ENCODE measurements around the gene MIA2. TPM values are rescaled to one million over a fixed set of nuclear protein-coding genes. Genes with fewer than 3 reads are reported as not detected.

Gene MIA2
- total RNA-seq, 2 donors from 2014 or later: 41.8 to 61.8 TPM

GRCh38 chr14:39240769-39241168 is 7.1 kb downstream of the MIA2 start:
- no peaks in the 10 kb centered on the region for H3K27me3 ChIP-seq
- no peak overlapping the region for H3K4me3 ChIP-seq
- H3K36me3 ChIP-seq: no peaks in the 10 kb centered on the region
- DNase-seq: no peak
- H3K9me3 ChIP-seq: no peaks in the 10 kb centered on the region
- H3K4me1 ChIP-seq: no peaks in the 10 kb centered on the region
- H3K27ac ChIP-seq: no peak overlapping the region
- no peak overlapping the region for H3K9ac ChIP-seq (ENCODE audit: low read depth in 2 of 2, low read length in 2 of 2)
- intact Hi-C loops (cut with DNase I): no loop called here
- TF ChIP-seq, protein P1, sequence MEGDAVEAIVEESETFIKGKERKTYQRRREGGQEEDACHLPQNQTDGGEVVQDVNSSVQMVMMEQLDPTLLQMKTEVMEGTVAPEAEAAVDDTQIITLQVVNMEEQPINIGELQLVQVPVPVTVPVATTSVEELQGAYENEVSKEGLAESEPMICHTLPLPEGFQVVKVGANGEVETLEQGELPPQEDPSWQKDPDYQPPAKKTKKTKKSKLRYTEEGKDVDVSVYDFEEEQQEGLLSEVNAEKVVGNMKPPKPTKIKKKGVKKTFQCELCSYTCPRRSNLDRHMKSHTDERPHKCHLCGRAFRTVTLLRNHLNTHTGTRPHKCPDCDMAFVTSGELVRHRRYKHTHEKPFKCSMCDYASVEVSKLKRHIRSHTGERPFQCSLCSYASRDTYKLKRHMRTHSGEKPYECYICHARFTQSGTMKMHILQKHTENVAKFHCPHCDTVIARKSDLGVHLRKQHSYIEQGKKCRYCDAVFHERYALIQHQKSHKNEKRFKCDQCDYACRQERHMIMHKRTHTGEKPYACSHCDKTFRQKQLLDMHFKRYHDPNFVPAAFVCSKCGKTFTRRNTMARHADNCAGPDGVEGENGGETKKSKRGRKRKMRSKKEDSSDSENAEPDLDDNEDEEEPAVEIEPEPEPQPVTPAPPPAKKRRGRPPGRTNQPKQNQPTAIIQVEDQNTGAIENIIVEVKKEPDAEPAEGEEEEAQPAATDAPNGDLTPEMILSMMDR (IDR thresholded peaks at IDR 0.05): no peak

GRCh38 chr14:39241637-39242036 is 7.9 kb downstream of the MIA2 start:
- Histone ChIP-seq H3K27me3 (no peaks in the 10 kb centered on the region), H3K36me3 (no peaks in the 10 kb centered on the region), H3K9me3 (no peaks in the 10 kb centered on the region), H3K27ac (no peak overlapping the region), H3K9ac (ENCODE audit: low read depth in 2 of 2, low read length in 2 of 2) (no peak overlapping the region), H3K4me3 (no peak overlapping the region), H3K4me1 (no peaks in the 10 kb centered on the region)
- TF ChIP-seq, protein P1 (IDR thresholded peaks at IDR 0.05): no peak
- no peak for DNase-seq
- intact Hi-C loops (cut with DNase I): no loop called here

GRCh38 chr14:39243831-39244230 is 10.1 kb downstream of the MIA2 start:
- no peaks in the 10 kb centered on the region for H3K36me3 ChIP-seq
- no peaks in the 10 kb centered on the region for H3K4me1 ChIP-seq
- no peak for DNase-seq
- TF ChIP-seq, protein P1 (IDR thresholded peaks at IDR 0.05): no peak
- H3K27ac ChIP-seq: no peak overlapping the region
- no peaks in the 10 kb centered on the region for H3K27me3 ChIP-seq
- H3K9me3 ChIP-seq: no peaks in the 10 kb centered on the region
- H3K9ac ChIP-seq (ENCODE audit: low read depth in 2 of 2, low read length in 2 of 2): no peak overlapping the region
- H3K4me3 ChIP-seq: no peak overlapping the region
- intact Hi-C loops (cut with DNase I): no loop called here

DNA sequence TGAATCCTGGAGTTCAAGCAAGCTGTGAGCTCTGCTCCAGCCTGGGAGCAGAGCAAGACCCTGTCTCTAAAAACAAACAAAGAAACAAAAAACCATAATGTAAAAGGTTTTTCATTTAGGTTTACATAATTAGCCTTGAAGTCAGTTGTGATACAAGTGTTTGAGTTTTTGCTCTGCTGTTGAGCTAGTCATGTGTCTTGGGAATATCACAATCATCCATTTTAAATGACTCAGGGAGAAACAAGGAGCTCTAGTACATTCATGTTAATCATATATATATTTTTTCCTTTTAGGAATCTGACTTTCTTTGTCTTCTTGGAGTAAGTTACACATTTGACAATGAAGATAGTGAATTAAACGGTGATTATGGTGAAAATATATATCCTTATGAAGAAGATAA is 12.9 kb downstream of the MIA2 start:
- H3K4me3 ChIP-seq: no peak overlapping the region
- intact Hi-C loops (cut with DNase I): no loop called here

DNA sequence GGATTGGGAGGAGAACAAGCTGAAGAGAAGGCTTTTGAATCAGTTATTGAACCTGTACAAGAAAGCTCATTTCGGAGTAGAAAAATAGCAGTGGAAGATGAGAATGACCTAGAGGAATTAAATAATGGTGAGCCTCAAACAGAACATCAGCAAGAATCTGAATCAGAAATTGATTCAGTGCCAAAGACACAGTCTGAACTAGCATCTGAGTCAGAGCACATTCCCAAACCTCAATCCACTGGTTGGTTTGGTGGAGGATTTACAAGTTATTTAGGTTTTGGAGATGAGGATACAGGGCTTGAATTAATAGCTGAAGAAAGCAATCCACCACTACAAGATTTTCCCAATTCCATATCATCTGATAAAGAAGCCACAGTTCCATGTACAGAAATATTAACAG is 13.5 kb downstream of the MIA2 start:
- intact Hi-C loops (cut with DNase I): no loop called here

More for the DNA sequence above, 12.9 kb downstream of the MIA2 start:
- H3K27me3 ChIP-seq: no peaks in the 10 kb centered on the region
- H3K27ac ChIP-seq: no peak overlapping the region
- TF ChIP-seq, protein P1 (IDR thresholded peaks at IDR 0.05): no peak
- no peaks in the 10 kb centered on the region for H3K36me3 ChIP-seq
- no peak overlapping the region for H3K9ac ChIP-seq (ENCODE audit: low read depth in 2 of 2, low read length in 2 of 2)
- H3K9me3 ChIP-seq: no peaks in the 10 kb centered on the region
- DNase-seq: no peak
- H3K4me1 ChIP-seq: no peaks in the 10 kb centered on the region

More for the DNA sequence above, 13.5 kb downstream of the MIA2 start:
- H3K9me3 ChIP-seq: no peaks in the 10 kb centered on the region
- H3K36me3 ChIP-seq: no peaks in the 10 kb centered on the region
- no peak overlapping the region for H3K27ac ChIP-seq
- H3K27me3 ChIP-seq: no peaks in the 10 kb centered on the region
- H3K9ac ChIP-seq (ENCODE audit: low read depth in 2 of 2, low read length in 2 of 2): no peak overlapping the region
- TF ChIP-seq, protein P1 (IDR thresholded peaks at IDR 0.05): no peak
- DNase-seq: no peak
- H3K4me3 ChIP-seq: no peak overlapping the region
- H3K4me1 ChIP-seq: no peaks in the 10 kb centered on the region
